ENCODE results near the gene VPS8. TPM values are rescaled to one million over a fixed set of nuclear protein-coding genes. Genes with fewer than 3 reads are reported as not detected.

The VPS8 gene
- total RNA-seq, 3 donors from 2014 or later (not counting 1 experiment from before 2014, with no cell fraction given): 89.3 to 127 (median 115) TPM

GRCh38 chr3:185056908-185057307 lies 244.9 kb downstream of the VPS8 start:
- WGBS (ENCODE audit: insufficient coverage): 100% methylated on average over 2 of the region's 2 CpGs
- Histone ChIP-seq H3K4me1 (ENCODE audit: control insufficient read depth, insufficient read depth, low read length) (no peaks in the 10 kb centered on the region), H3K9me3 (ENCODE audit: control insufficient read depth, insufficient read depth, low read length) (peaks cover 8% of the 10 kb centered on the region), H3K4me3 (ENCODE audit: low read length) (no peak overlapping the region), H3K36me3 (ENCODE audit: control insufficient read depth, insufficient read depth, low read length) (peaks cover 26% of the 10 kb centered on the region), H3K27ac (ENCODE audit: low read length) (no peak overlapping the region), H3K27me3 (ENCODE audit: control insufficient read depth, insufficient read depth, low read length) (no peaks in the 10 kb centered on the region)
- Mint-ChIP-seq H3K4me1 (no peaks in the 10 kb centered on the region), H3K9me3 (peaks cover 7 to 15% of the 10 kb centered on the region in 2 donors), H3K36me3 (peaks cover 42% of the 10 kb centered on the region), H3K4me3 (no peak overlapping the region), H3K27me3 (ENCODE audit: low read depth in 2 of 2) (no peaks in the 10 kb centered on the region), H3K27ac (no peak overlapping the region)
- TF ChIP-seq CTCF (IDR thresholded peaks at IDR 0.05): no peak
- intact Hi-C loops (cut with micrococcal nuclease): no loop called here
- DNase-seq (no peak), ATAC-seq (no peak)

- Mint-ChIP-seq H3K27ac (no peak overlapping the region), H3K4me3 (no peak overlapping the region), H3K9me3 (peaks cover 7 to 15% of the 10 kb centered on the region in 2 donors), H3K27me3 (ENCODE audit: low read depth in 2 of 2) (no peaks in the 10 kb centered on the region), H3K36me3 (peaks cover 33% of the 10 kb centered on the region), H3K4me1 (no peaks in the 10 kb centered on the region)
- Histone ChIP-seq H3K36me3 (ENCODE audit: control insufficient read depth, insufficient read depth, low read length) (peaks cover 17% of the 10 kb centered on the region), H3K4me1 (ENCODE audit: control insufficient read depth, insufficient read depth, low read length) (no peaks in the 10 kb centered on the region), H3K27me3 (ENCODE audit: control insufficient read depth, insufficient read depth, low read length) (no peaks in the 10 kb centered on the region), H3K9me3 (ENCODE audit: control insufficient read depth, insufficient read depth, low read length) (peaks cover 8% of the 10 kb centered on the region), H3K27ac (ENCODE audit: low read length) (no peak overlapping the region), H3K4me3 (ENCODE audit: low read length) (no peak overlapping the region)
- no peak for TF ChIP-seq CTCF (IDR thresholded peaks at IDR 0.05)
- ATAC-seq (no peak), DNase-seq (no peak)
- WGBS (ENCODE audit: insufficient coverage): no CpG with 5 or more reads among the region's 1 CpG
- intact Hi-C loops (cut with micrococcal nuclease): no loop called here
Observed at GRCh38 chr3:185057829-185058228, 245.9 kb downstream of the VPS8 start.

GRCh38 chr3:185058796-185059195 lies 246.8 kb downstream of the VPS8 start:
- Mint-ChIP-seq H3K4me3 (no peak overlapping the region), H3K9me3 (peaks cover 7 to 15% of the 10 kb centered on the region in 2 donors), H3K36me3 (peaks cover 33% of the 10 kb centered on the region), H3K27me3 (ENCODE audit: low read depth in 2 of 2) (no peaks in the 10 kb centered on the region), H3K27ac (no peak overlapping the region), H3K4me1 (no peaks in the 10 kb centered on the region)
- Histone ChIP-seq H3K27me3 (ENCODE audit: control insufficient read depth, insufficient read depth, low read length) (no peaks in the 10 kb centered on the region), H3K4me1 (ENCODE audit: control insufficient read depth, insufficient read depth, low read length) (no peaks in the 10 kb centered on the region), H3K36me3 (ENCODE audit: control insufficient read depth, insufficient read depth, low read length) (peaks cover 9% of the 10 kb centered on the region), H3K9me3 (ENCODE audit: control insufficient read depth, insufficient read depth, low read length) (peaks cover 8% of the 10 kb centered on the region), H3K4me3 (ENCODE audit: low read length) (no peak overlapping the region), H3K27ac (ENCODE audit: low read length) (no peak overlapping the region)
- DNase-seq: no peak
- WGBS (ENCODE audit: insufficient coverage): 17% methylated on average over 1 of the region's 2 CpGs
- no peak for ATAC-seq
- intact Hi-C loops (cut with micrococcal nuclease): no loop called here
- no peak for TF ChIP-seq CTCF (IDR thresholded peaks at IDR 0.05)

GRCh38 chr3:185059766-185060165 lies 247.8 kb downstream of the VPS8 start:
- ATAC-seq (no peak), DNase-seq (no peak)
- peaks cover 1% of the 10 kb centered on the region for H3K36me3 ChIP-seq (ENCODE audit: control insufficient read depth, insufficient read depth, low read length)
- no peaks in the 10 kb centered on the region for H3K27me3 ChIP-seq (ENCODE audit: control insufficient read depth, insufficient read depth, low read length)
- no peaks in the 10 kb centered on the region for H3K4me1 Mint-ChIP-seq
- no peaks in the 10 kb centered on the region for H3K27me3 Mint-ChIP-seq (ENCODE audit: low read depth in 2 of 2)
- peaks cover 8% of the 10 kb centered on the region for H3K9me3 ChIP-seq (ENCODE audit: control insufficient read depth, insufficient read depth, low read length)
- peaks cover 7 to 15% of the 10 kb centered on the region in 2 donors for H3K9me3 Mint-ChIP-seq
- no peak overlapping the region for H3K27ac ChIP-seq (ENCODE audit: low read length)
- no peak overlapping the region for H3K27ac Mint-ChIP-seq
- H3K4me3 Mint-ChIP-seq: no peak overlapping the region
- 28% methylated on average over 2 of the region's 2 CpGs for WGBS (ENCODE audit: insufficient coverage)
- intact Hi-C loops (cut with micrococcal nuclease): no loop called here
- no peak for TF ChIP-seq CTCF (IDR thresholded peaks at IDR 0.05)
- no peaks in the 10 kb centered on the region for H3K4me1 ChIP-seq (ENCODE audit: control insufficient read depth, insufficient read depth, low read length)
- H3K36me3 Mint-ChIP-seq: peaks cover 23% of the 10 kb centered on the region
- no peak overlapping the region for H3K4me3 ChIP-seq (ENCODE audit: low read length)

Measured in natural killer cell (primary cell).